Glutamatergic neuron (in vitro differentiated cells): ENCODE data around the gene SHH. TPM values are rescaled to one million over a fixed set of nuclear protein-coding genes. Genes with fewer than 3 reads are reported as not detected.
A peak's percentile ranks its signal among the peaks of the same experiment; 100 is the strongest.

ENCODE experiments used
- DNase-seq: peaks from one replicate; pipeline ENCODE4 v3.0.0; 2022
- H3K27ac Mint-ChIP-seq: one replicate; pipeline ENCODE4 v1.8.0; 2020; ENCODE audit warnings: mild to moderate bottlenecking, mixed read lengths, inconsistent platforms; ENCODE audit not compliant: unreplicated experiment
- H3K27me3 Mint-ChIP-seq: one replicate; pipeline ENCODE4 v1.8.0; 2020; ENCODE audit warnings: mild to moderate bottlenecking, moderate library complexity, mixed read lengths, inconsistent platforms; ENCODE audit not compliant: unreplicated experiment
- H3K36me3 Mint-ChIP-seq: one replicate; pipeline ENCODE4 v1.8.0; 2020; ENCODE audit warnings: mild to moderate bottlenecking, mixed read lengths, inconsistent platforms; ENCODE audit not compliant: unreplicated experiment
- H3K4me1 Mint-ChIP-seq: one replicate; pipeline ENCODE4 v1.8.0; 2020; ENCODE audit warnings: mild to moderate bottlenecking, low read depth, mixed read lengths, inconsistent platforms; ENCODE audit not compliant: unreplicated experiment
- H3K4me3 Mint-ChIP-seq: one replicate; pipeline ENCODE4 v1.8.0; 2020; ENCODE audit warnings: mild to moderate bottlenecking, mixed read lengths, inconsistent platforms; ENCODE audit not compliant: unreplicated experiment
- H3K9me3 Mint-ChIP-seq: one replicate; pipeline ENCODE4 v1.8.0; 2020; ENCODE audit warnings: mild to moderate bottlenecking, moderate library complexity, mixed read lengths, inconsistent platforms; ENCODE audit not compliant: unreplicated experiment
- total RNA-seq: library from RNA; stranded (reverse); fragmentation: NEBNext Ultra II Directional; extraction: Animal tissue kit (Norgen Biotek cat#: 25700); gene quantifications from one replicate; pipeline ENCODE4 v1.2.1, GENCODE V29; 2021; ENCODE audit not compliant: unreplicated experiment
- TF ChIP-seq, protein P1 (sequence below): fragments of 200-600 bp; sonication (generic); IDR thresholded peaks from one replicate; pipeline ENCODE4 v1.5.0; 2021; ENCODE audit not compliant: partially characterized antibody, unreplicated experiment

SHH gene
- total RNA-seq, 1 donor from 2014 or later = not detected

DNA sequence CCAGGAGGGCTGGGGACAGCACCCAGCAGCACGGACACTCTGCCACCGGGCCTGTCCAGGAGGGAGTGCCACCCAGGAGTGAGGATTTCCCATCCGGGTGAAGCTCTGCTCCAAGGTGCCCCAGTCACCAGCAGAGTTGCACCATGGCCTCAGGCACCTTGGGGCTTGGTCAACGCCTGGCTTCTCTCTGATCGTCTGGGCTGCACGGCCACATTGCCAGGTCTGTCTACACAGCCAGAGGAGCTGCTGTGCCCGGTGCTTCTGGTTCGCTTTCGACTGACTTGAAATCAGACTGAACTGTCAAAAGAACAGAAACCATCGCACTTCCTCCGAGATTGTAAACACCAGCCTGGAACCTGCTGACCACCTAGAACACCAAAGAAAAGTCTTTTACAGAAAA is 12.0 kb downstream of the SHH start:
- Mint-ChIP-seq H3K27me3 (peaks cover 19% of the 10 kb centered on the region), H3K36me3 (no peaks in the 10 kb centered on the region), H3K9me3 (peaks cover 3% of the 10 kb centered on the region), H3K4me3 (no peak overlapping the region), H3K27ac (no peak overlapping the region), H3K4me1 (no peaks in the 10 kb centered on the region)
- no peak for DNase-seq
- TF ChIP-seq, protein P1, sequence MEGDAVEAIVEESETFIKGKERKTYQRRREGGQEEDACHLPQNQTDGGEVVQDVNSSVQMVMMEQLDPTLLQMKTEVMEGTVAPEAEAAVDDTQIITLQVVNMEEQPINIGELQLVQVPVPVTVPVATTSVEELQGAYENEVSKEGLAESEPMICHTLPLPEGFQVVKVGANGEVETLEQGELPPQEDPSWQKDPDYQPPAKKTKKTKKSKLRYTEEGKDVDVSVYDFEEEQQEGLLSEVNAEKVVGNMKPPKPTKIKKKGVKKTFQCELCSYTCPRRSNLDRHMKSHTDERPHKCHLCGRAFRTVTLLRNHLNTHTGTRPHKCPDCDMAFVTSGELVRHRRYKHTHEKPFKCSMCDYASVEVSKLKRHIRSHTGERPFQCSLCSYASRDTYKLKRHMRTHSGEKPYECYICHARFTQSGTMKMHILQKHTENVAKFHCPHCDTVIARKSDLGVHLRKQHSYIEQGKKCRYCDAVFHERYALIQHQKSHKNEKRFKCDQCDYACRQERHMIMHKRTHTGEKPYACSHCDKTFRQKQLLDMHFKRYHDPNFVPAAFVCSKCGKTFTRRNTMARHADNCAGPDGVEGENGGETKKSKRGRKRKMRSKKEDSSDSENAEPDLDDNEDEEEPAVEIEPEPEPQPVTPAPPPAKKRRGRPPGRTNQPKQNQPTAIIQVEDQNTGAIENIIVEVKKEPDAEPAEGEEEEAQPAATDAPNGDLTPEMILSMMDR = no peak

DNA sequence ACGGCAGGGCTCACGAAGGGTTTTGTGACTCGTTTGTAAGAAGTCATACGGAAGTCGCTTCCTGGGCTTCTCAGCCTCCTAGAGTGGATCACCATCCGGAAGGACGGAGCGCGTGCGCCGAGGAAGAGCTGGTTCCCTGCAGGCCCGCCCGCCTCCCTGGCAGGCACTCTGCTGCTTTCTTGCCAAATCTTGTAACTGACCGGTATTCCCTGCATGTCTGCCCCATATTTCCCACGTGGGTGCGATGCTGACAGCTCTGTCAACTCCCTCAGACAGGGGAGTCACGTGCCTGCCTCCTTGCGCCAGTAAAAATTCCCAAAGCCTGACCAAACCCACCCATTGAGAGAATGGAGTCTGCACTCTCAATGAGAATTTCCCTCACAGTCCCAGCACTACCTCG is 12.7 kb downstream of the SHH start:
- Mint-ChIP-seq H3K27me3 (peaks cover 20% of the 10 kb centered on the region), H3K9me3 (peaks cover 3% of the 10 kb centered on the region), H3K4me1 (no peaks in the 10 kb centered on the region), H3K36me3 (no peaks in the 10 kb centered on the region), H3K27ac (no peak overlapping the region), H3K4me3 (no peak overlapping the region)
- TF ChIP-seq, protein P1 = no peak
- no peak for DNase-seq

DNA sequence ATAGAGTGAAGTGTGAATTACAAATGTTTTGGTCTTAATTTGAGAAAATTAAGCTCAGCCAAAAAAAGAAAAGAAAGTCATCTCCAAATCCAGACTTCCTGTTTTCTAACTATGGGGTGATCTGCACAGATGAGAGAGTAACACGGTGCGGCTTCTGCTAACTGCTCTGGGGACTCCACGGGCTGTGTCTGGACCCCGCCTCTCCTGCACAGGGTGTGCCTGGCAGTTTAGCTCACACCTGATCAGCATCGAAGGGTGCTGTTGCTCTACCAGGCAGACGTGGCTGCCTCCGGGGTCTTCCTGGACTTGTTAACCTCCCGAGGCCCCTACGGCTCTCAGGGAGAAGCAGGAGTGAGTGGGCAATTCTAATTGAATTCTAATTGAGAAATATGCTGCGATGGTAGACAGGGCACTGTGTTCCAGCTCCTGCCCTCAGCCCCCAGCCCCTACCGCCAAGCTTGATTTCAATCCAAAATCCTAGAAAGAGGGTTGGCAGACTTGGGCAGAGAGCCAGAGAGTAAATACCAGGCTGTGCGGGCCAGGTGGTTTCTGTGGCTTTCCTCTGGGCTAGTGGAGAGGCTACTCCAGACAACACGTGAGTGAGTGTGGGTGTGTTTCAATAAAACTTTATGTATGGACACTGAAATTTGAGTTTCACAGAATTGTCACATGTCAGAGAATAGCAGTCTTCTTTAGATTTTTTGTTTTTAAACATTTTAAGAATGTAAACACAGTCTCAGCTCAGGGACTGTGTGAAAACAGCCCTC is 13.4 kb downstream of the SHH start:
- no peak overlapping the region for H3K27ac Mint-ChIP-seq
- H3K27me3 Mint-ChIP-seq = peaks cover 19% of the 10 kb centered on the region

DNA sequence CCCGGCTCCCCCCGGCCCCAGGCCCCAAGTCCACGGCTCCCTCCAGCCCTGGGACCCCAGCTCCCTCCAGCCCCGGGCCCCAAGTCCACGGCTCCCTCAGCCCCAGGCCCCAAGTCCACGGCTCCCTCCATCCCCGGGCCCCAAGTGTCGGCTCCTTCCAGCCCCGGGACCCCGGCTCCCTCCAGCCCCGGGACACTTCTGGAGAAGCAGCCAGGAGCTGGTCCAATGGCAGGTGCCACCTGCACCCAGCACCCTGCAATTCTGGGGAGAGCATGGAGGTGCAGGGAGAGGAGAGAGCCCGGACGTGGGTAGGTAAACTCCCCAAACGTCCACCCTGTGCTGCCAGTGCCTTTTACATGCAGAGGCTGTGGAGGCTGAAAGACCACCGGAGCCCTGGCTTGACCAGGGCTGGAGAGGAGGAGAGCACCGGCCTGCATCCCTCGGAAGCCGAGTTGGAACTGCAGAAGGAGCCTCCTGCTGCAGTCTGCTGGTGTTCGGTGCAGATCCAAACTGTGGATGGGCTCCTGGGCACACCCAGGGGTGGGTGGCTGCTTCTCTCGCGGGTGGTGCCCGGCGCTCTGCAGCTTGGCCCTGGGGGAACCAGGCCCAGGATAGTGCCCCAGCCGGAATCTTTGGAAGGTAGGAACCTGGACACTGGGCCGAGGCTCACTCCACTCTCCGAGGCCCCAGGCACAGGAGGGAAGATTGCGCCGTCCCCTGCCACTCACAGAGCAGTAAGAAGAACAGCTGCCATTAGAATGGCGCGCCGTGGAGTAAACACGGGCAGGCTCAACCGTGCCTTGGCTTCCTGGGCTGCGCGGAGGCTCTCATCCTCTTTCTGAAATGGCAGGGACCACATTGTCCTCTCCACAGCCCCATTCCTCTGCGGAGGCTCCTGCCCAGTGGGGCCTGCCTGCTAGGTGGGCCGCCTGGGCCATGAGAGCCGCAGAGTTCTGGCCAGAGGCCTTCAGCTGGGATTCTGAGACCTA is 14.7 kb downstream of the SHH start:
- H3K27ac Mint-ChIP-seq = no peak overlapping the region
- H3K4me1 Mint-ChIP-seq = no peaks in the 10 kb centered on the region
- H3K4me3 Mint-ChIP-seq = no peak overlapping the region
- DNase-seq = no peak
- peaks cover 3% of the 10 kb centered on the region for H3K9me3 Mint-ChIP-seq
- no peaks in the 10 kb centered on the region for H3K36me3 Mint-ChIP-seq
- H3K27me3 Mint-ChIP-seq = peaks cover 18% of the 10 kb centered on the region
- TF ChIP-seq, protein P1 = peak; percentile 17

More for the DNA sequence above, 13.4 kb downstream of the SHH start:
- Mint-ChIP-seq H3K36me3 (no peaks in the 10 kb centered on the region), H3K4me3 (no peak overlapping the region), H3K9me3 (peaks cover 3% of the 10 kb centered on the region), H3K4me1 (no peaks in the 10 kb centered on the region)
- no peak for DNase-seq
- TF ChIP-seq, protein P1 = no peak
